ENCODE data around the gene RALGPS2.

DNA sequence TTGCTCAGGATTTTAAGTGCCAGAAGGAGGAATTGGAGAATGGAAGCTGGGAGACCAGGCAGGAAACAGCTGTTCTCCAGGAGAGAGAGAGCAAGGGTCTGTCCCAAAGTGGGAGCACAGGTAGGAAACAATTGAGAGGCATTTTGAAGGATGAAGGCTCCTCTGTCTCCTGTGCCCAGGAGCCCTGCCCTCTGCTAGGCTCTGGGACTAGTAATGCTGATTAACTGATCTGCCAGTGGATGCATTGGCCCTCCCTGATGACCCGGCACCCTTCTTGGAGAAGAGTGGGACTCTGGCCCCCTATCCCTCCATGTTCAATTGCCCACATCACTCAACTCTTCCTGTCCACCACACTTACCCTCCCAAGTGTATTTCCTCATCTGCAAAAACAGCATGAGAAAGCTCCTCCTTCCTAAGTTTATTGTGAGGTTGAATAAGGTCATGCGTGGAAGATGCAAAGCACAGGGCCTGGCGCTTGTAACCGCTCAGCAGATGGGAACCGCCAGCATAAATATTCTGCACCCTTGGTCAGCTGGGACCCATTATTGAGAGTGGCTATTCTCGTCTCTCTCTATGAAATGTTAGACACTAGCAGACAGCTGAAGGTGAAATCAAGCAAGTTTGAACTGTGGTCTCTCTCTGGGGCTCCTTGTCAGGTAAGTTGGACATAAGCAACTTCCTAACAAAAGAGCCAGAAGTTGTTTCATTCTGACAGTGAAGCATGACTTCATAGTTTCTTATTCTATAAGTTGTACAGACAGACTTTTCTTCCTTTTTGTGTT is 208.9 kb downstream of the RALGPS2 start:
- TF ChIP-seq, protein P1, sequence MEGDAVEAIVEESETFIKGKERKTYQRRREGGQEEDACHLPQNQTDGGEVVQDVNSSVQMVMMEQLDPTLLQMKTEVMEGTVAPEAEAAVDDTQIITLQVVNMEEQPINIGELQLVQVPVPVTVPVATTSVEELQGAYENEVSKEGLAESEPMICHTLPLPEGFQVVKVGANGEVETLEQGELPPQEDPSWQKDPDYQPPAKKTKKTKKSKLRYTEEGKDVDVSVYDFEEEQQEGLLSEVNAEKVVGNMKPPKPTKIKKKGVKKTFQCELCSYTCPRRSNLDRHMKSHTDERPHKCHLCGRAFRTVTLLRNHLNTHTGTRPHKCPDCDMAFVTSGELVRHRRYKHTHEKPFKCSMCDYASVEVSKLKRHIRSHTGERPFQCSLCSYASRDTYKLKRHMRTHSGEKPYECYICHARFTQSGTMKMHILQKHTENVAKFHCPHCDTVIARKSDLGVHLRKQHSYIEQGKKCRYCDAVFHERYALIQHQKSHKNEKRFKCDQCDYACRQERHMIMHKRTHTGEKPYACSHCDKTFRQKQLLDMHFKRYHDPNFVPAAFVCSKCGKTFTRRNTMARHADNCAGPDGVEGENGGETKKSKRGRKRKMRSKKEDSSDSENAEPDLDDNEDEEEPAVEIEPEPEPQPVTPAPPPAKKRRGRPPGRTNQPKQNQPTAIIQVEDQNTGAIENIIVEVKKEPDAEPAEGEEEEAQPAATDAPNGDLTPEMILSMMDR (IDR thresholded peaks at IDR 0.05), result no peak
- TF ChIP-seq EZH2 (IDR thresholded peaks at IDR 0.05; ENCODE audit: borderline replicate concordance, insufficient read depth, low read depth, low read length, poor library complexity, severe bottlenecking), result no peak

Measured in B cell (primary cell).